Kidney (tissue), 14 donors: ENCODE measurements around the gene SNX8. TPM values are rescaled to one million over a fixed set of nuclear protein-coding genes. Genes with fewer than 3 reads are reported as not detected.

Experiments used
- DNase-seq, 5 donors: peaks; one replicate each; pipeline ENCODE4 v3.0.0-alpha.2; 2013 to 2020
- FAIRE-seq: peaks from 2 replicates; lab custom pipeline; 2012; peaks lifted over from hg19 to GRCh38; lab: Jason Lieb, UNC
- H3K27ac ChIP-seq, 2 donors: one replicate each; pipeline ENCODE4 v1.7.0; 2013; ENCODE audit warnings: low read depth in 2 of 2, low read length in 2 of 2, inconsistent platforms in 1 of 2
- H3K27me3 ChIP-seq: one replicate; pipeline ENCODE4 v1.7.1; 2013; ENCODE audit warnings: low read length, inconsistent platforms; ENCODE audit not compliant: control insufficient read depth, insufficient read depth
- H3K36me3 ChIP-seq, 3 donors: one replicate each; pipeline versions ENCODE4 v1.7.0 to v1.7.1; 2013; ENCODE audit warnings: low read length in 3 of 3, control low read depth in 1 of 3, inconsistent platforms in 1 of 3; ENCODE audit not compliant: insufficient read depth in 3 of 3, control insufficient read depth in 2 of 3
- H3K4me1 ChIP-seq, 3 donors: one replicate each; pipeline versions ENCODE4 v1.7.0 to v1.7.1; 2013; ENCODE audit warnings: low read length in 3 of 3, inconsistent platforms in 1 of 3, low read depth in 1 of 3; ENCODE audit not compliant: control insufficient read depth in 2 of 3, insufficient read depth in 2 of 3
- H3K4me3 ChIP-seq, 3 donors: one replicate each; pipeline versions ENCODE4 v1.7.0 to v1.8.1; 2013; ENCODE audit warnings: low read length in 3 of 3, control low read depth in 1 of 3, inconsistent platforms in 1 of 3
- H3K9ac ChIP-seq, 3 donors: one replicate each; pipeline versions ENCODE4 v1.7.0 to v1.7.1; 2013; ENCODE audit warnings: low read length in 3 of 3, control low read depth in 1 of 3, inconsistent platforms in 1 of 3
- H3K9me3 ChIP-seq, 3 donors: one replicate each; pipeline versions ENCODE4 v1.7.0 to v1.7.1; 2013; ENCODE audit warnings: low read length in 3 of 3, control low read depth in 1 of 3, inconsistent platforms in 1 of 3; ENCODE audit not compliant: control insufficient read depth in 2 of 3, insufficient read depth in 1 of 3
- intact Hi-C: fragments of 100-400 bp; cut with DNase I; formaldehyde crosslinking; loops from one replicate; pipeline ENCODE4 v1.11.1; 2022
- polyA plus RNA-seq: library from polyadenylated mRNA; stranded (reverse); fragments of 350-450 nt; fragmentation: Illumina TruSeq; extraction: RNeasy Lipid Tissue Mini Kit (QIAGEN cat#74804); gene quantifications from one replicate; pipeline ENCODE4 v1.2.3, GENCODE V29; 2014; ENCODE audit warnings: low read depth, low replicate concordance; ENCODE audit not compliant: insufficient read depth
- total RNA-seq: library from RNA; stranded (reverse); fragmentation: NEBNext Ultra II Directional; extraction: Animal tissue kit (Norgen Biotek cat#: 25700); gene quantifications from one replicate; pipeline ENCODE4 v1.2.1, GENCODE V29; 2021
- TF ChIP-seq, protein P1 (sequence below): IDR thresholded peaks from 3 replicates; pipeline ENCODE4 v1.5.1; 2012; ENCODE audit warnings: mild to moderate bottlenecking, moderate library complexity, borderline replicate concordance; ENCODE audit not compliant: insufficient read depth; ENCODE audit errors: extremely low read depth
- donor health status: control.
- donor health status: control.
- donor health status: control.
- donor health status: control.
- donor health status: control.
- donor health status: DM: yes; HTN: yes; CAD: no.
- donor health status: Normal renal cell carcinoma (clear cell type).

Gene SNX8
- total and polyA plus RNA-seq, 2 donors from 2014 or later = 28.7 to 38.6 TPM

DNA sequence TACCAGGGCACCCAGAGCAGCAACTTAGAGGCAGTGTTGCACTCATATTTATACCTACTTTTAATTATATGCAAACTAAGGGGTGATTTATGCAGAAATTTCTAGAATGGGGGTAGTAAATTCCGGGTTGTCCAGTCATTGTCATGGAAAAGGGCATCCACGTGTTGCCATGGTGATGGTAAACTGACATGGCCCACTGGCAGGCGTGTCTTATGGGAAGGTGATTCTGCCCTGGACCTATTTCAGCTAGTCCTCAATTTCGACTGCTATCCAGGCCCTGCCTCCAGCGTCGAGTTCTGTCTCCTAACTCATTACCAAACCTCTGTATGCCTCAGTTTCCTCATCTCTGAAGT is 12.8 kb downstream of the SNX8 start:
- no peak for DNase-seq
- no peak overlapping the region for H3K27ac ChIP-seq
- no peaks in the 10 kb centered on the region for H3K9me3 ChIP-seq
- FAIRE-seq = no peak
- no peak overlapping the region for H3K9ac ChIP-seq
- TF ChIP-seq, protein P1, sequence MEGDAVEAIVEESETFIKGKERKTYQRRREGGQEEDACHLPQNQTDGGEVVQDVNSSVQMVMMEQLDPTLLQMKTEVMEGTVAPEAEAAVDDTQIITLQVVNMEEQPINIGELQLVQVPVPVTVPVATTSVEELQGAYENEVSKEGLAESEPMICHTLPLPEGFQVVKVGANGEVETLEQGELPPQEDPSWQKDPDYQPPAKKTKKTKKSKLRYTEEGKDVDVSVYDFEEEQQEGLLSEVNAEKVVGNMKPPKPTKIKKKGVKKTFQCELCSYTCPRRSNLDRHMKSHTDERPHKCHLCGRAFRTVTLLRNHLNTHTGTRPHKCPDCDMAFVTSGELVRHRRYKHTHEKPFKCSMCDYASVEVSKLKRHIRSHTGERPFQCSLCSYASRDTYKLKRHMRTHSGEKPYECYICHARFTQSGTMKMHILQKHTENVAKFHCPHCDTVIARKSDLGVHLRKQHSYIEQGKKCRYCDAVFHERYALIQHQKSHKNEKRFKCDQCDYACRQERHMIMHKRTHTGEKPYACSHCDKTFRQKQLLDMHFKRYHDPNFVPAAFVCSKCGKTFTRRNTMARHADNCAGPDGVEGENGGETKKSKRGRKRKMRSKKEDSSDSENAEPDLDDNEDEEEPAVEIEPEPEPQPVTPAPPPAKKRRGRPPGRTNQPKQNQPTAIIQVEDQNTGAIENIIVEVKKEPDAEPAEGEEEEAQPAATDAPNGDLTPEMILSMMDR = no peak
- no peaks in the 10 kb centered on the region for H3K36me3 ChIP-seq
- intact Hi-C loops = no loop called here
- no peak overlapping the region for H3K4me3 ChIP-seq
- peaks cover 0 to 5% (median 0%) of the 10 kb centered on the region in 3 donors for H3K4me1 ChIP-seq
- H3K27me3 ChIP-seq = no peaks in the 10 kb centered on the region

DNA sequence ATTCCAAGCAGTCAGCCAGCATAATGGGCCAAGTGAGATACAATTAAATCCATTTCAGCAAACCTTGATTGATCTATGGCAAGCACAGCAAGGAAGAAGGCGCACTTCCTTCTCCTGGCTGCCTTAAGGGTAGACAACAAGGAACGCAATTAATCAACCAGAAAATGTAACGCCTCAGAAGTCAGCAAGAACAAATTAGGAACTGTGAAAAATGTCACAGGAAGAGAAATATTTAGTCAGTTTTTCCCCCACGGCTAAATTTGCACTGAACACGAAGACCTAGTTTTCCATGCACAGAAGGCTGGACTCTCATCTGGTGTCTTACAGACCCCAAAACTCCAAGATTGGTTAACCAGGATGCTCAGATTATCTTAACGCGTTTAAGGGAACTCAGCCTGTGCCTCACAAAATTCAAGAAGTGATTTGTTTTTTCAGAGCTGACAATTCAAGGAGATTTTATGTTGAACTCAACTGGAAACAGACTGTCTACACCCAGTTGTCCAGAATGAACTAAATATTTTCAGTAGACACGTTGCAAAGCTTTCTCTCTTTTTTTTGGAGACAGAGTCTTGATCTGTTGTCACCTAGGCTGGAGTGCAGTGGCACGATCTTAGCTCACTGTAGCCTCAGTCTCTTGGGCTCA is 14.2 kb downstream of the SNX8 start:
- Histone ChIP-seq H3K27ac (peak overlapping the region; percentile 33 to 57), H3K27me3 (no peaks in the 10 kb centered on the region), H3K9me3 (no peaks in the 10 kb centered on the region), H3K36me3 (no peaks in the 10 kb centered on the region), H3K9ac (no peak overlapping the region), H3K4me1 (peaks cover 0 to 4% (median 0%) of the 10 kb centered on the region in 3 donors), H3K4me3 (peak overlapping the region in 1 of 3 donors; percentile 0)
- FAIRE-seq (no peak), DNase-seq (peak in 2 of 5 donors; percentile 9 to 14)
- intact Hi-C loops = no loop called here
- TF ChIP-seq, protein P1 = no peak

DNA sequence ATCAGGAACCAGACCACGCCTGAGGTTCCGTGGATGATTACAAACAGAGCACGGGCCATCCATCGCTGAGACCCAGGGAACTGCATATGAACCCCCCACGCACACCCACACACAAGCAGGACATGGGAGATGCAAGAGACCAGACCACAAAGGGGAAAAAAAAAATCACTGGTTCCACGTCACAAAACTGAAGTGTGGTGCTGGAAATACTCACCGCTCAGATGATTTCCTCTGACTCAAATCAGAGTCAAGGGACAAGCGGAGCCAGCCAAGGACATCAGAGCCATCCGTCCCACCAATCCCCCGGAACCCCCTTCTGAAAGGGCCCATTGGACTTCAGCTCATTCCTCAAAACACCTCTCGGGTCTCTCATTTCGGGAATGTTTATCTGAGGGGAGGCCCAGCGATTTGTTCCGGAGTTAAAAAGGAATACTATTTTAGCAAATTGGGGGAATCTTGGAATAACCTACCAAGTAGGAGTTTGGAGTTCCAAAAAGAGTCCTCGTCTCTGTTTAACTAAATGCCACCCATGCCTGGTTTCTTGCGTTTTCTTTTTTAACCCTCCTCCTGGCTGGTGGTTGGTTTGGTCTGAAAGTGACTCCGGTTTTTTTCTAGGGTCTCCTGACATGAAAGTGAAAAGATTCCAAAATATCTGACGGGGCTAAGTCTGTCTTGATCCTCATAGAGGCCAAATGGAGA is 15.0 kb downstream of the SNX8 start:
- Histone ChIP-seq H3K9ac (peak overlapping the region in 1 of 3 donors; percentile 26), H3K27ac (peak overlapping the region; percentile 14 to 65), H3K4me3 (peak overlapping the region in 1 of 3 donors; percentile 17), H3K36me3 (no peaks in the 10 kb centered on the region), H3K4me1 (no peaks in the 10 kb centered on the region), H3K9me3 (no peaks in the 10 kb centered on the region), H3K27me3 (no peaks in the 10 kb centered on the region)
- peak in 2 of 5 donors; percentile 29 to 56 for DNase-seq
- intact Hi-C loops = no loop called here
- TF ChIP-seq, protein P1 = no peak
- FAIRE-seq = no peak
